Endothelial cell of umbilical vein (primary cell): ENCODE measurements around the gene RFLNA. TPM values are rescaled to one million over a fixed set of nuclear protein-coding genes. Genes with fewer than 3 reads are reported as not detected.

Experiments used
- BruUV-seq: library from RNA; stranded (reverse); fragments of 400-500 nt; replicated peaks from 2 replicates; lab custom pipeline; 2021; lab: Mats Ljungman, UMichigan
- CTCF ChIA-PET: fragments of 300-600, 350-600 bp; sonication (Branson Sonifier 250); formaldehyde crosslinking; loops from one replicate; lab custom pipeline; 2021; ENCODE audit warnings: antibody characterized with exemption, inconsistent platforms; lab: Charles Lee
- POLR2A ChIA-PET: fragments of 300-600, 350-600 bp; sonication (Branson Sonifier 250); formaldehyde crosslinking; loops from one replicate; lab custom pipeline; 2021; ENCODE audit warnings: antibody characterized with exemption, inconsistent platforms; lab: Charles Lee
- DNase-seq: peaks from one replicate; pipeline ENCODE4 v3.0.0-alpha.2; 2011; ENCODE audit warnings: low read depth, low spot score
- FAIRE-seq: peaks from 2 replicates; lab custom pipeline; 2011; peaks lifted over from hg19 to GRCh38; lab: Jason Lieb, UNC
- H2AFZ ChIP-seq: 2 replicates; pipeline ENCODE4 v1.6.0; 2012; ENCODE audit warnings: low read depth, low read length, control low read depth, inconsistent platforms
- H3K27ac ChIP-seq: 2 replicates; pipeline ENCODE4 v1.5.1; 2011; ENCODE audit warnings: low read depth, mild to moderate bottlenecking, control low read depth, low read length, moderate library complexity; ENCODE audit not compliant: insufficient read depth
- H3K27me3 ChIP-seq, 2 experiments: 2 replicates each; pipeline versions ENCODE4 v1.6.0 to v1.6.1; 2011; ENCODE audit warnings: low read length in 2 of 2, mixed read lengths in 1 of 2; ENCODE audit not compliant: control insufficient read depth in 2 of 2, insufficient read depth in 2 of 2
- H3K36me3 ChIP-seq, 2 experiments: 2 replicates in 1 of 2; 3 replicates in 1 of 2; pipeline ENCODE4 v1.5.1; 2011; ENCODE audit warnings: low read length in 2 of 2, mild to moderate bottlenecking in 1 of 2, moderate library complexity in 1 of 2; ENCODE audit not compliant: control insufficient read depth in 2 of 2, insufficient read depth in 2 of 2; ENCODE audit errors: extremely low read depth in 1 of 2
- H3K4me1 ChIP-seq: 3 replicates; pipeline ENCODE4 v1.5.1; 2011; ENCODE audit warnings: mild to moderate bottlenecking, low read length; ENCODE audit not compliant: control insufficient read depth, insufficient read depth; ENCODE audit errors: extremely low read depth
- H3K4me2 ChIP-seq: 2 replicates; pipeline ENCODE4 v1.6.1; 2011; ENCODE audit warnings: low read length, control low read depth, mixed read lengths; ENCODE audit not compliant: insufficient read depth
- H3K4me3 ChIP-seq, 3 experiments: fragments of 200-600 bp in 1 of 3; sonication (generic), shearing (Covaris generic) in 1 of 3; replicated peaks in 1 of 3; 2 replicates each; pipeline ENCODE4 v1.5.1; 2011 to 2016; ENCODE audit warnings: control low read depth in 3 of 3, low read length in 3 of 3, mild to moderate bottlenecking in 2 of 3, inconsistent platforms in 1 of 3, low read depth in 1 of 3, moderate library complexity in 1 of 3; ENCODE audit not compliant: insufficient read depth in 1 of 3
- H3K79me2 ChIP-seq: 2 replicates; pipeline ENCODE4 v1.6.0; 2012; ENCODE audit warnings: low read length, inconsistent platforms; ENCODE audit not compliant: control insufficient read depth, insufficient read depth
- H3K9ac ChIP-seq: replicated peaks from 2 replicates; pipeline ENCODE3; 2011; ENCODE audit warnings: low read length, control low read depth; ENCODE audit not compliant: insufficient read depth; ENCODE audit errors: extremely low read depth
- H3K9me1 ChIP-seq: replicated peaks from 3 replicates; pipeline ENCODE4 v1.6.0; 2011; ENCODE audit warnings: mild to moderate bottlenecking, low read length; ENCODE audit not compliant: control insufficient read depth, insufficient read depth; ENCODE audit errors: extremely low read depth
- H3K9me3 ChIP-seq: replicated peaks from 2 replicates; pipeline ENCODE4 v1.5.1; 2012; ENCODE audit warnings: low read length, inconsistent platforms; ENCODE audit not compliant: control insufficient read depth, insufficient read depth
- H4K20me1 ChIP-seq: replicated peaks from 2 replicates; pipeline ENCODE3; 2011; ENCODE audit warnings: mild to moderate bottlenecking, low read length; ENCODE audit not compliant: control insufficient read depth, insufficient read depth; ENCODE audit errors: extremely low read depth
- CTCF ChIP-seq, 2 donors: IDR thresholded peaks; 1 replicate in 1 of 2; 2 replicates in 1 of 2; pipeline ENCODE4 v1.5.1; 2011; ENCODE audit warnings: low read length in 2 of 2, mild to moderate bottlenecking in 2 of 2, moderate library complexity in 2 of 2, control low read depth in 1 of 2, inconsistent platforms in 1 of 2, low read depth in 1 of 2; ENCODE audit not compliant: insufficient read depth in 1 of 2; ENCODE audit errors: extremely low read depth in 1 of 2
- EZH2 ChIP-seq: IDR thresholded peaks from 2 replicates; pipeline ENCODE4 v1.6.1; 2012; ENCODE audit warnings: borderline replicate concordance, low read depth, mild to moderate bottlenecking, moderate library complexity, low read length, inconsistent platforms; ENCODE audit not compliant: severe bottlenecking
- FOS ChIP-seq: IDR thresholded peaks from 2 replicates; pipeline ENCODE4 v1.6.1; 2011; ENCODE audit warnings: mild to moderate bottlenecking, low read length, moderate library complexity, borderline replicate concordance; ENCODE audit not compliant: insufficient read depth
- GATA2 ChIP-seq: IDR thresholded peaks from 2 replicates; pipeline ENCODE4 v1.7.0; 2011; ENCODE audit warnings: low read depth, mild to moderate bottlenecking, moderate library complexity, mixed read lengths, low read length; ENCODE audit not compliant: insufficient read length, insufficient read depth
- JUN ChIP-seq: IDR thresholded peaks from 2 replicates; pipeline ENCODE4 v1.6.1; 2011; ENCODE audit warnings: borderline replicate concordance, low read depth; ENCODE audit not compliant: insufficient read length, insufficient read depth
- MAX ChIP-seq: IDR thresholded peaks from 2 replicates; pipeline ENCODE4 v1.6.1; 2011; ENCODE audit not compliant: insufficient read depth, insufficient read length
- MYC ChIP-seq: IDR thresholded peaks from one replicate; pipeline ENCODE4 v1.6.1; 2011; ENCODE audit warnings: mild to moderate bottlenecking, low read depth, low read length
- POLR2A ChIP-seq: IDR thresholded peaks from 2 replicates; pipeline ENCODE4 v1.6.1; 2012; ENCODE audit warnings: low read depth, mild to moderate bottlenecking, control low read depth, low read length
- POLR2AphosphoS5 ChIP-seq: IDR thresholded peaks from 2 replicates; pipeline ENCODE4 v1.6.1; 2012; ENCODE audit warnings: low read depth, mild to moderate bottlenecking, control low read depth, low read length, moderate library complexity; ENCODE audit not compliant: insufficient read depth
- dilution Hi-C: fragments of 300-500 bp; cut with MboI; formaldehyde crosslinking; loops from one replicate; pipeline ENCODE4 v1.15.0; 2019; ENCODE audit warnings: low sequenced_read_pairs; ENCODE audit not compliant: extremely low pct_ligation_motif_present
- intact Hi-C: fragments of 100-400 bp; cut with micrococcal nuclease; formaldehyde crosslinking; loops from one replicate; pipeline ENCODE4 v1.10.0; 2022
- polyA plus RNA-seq, 4 experiments: library from polyadenylated mRNA; depleted of rRNA in 3 of 4; stranded (reverse) in 3 of 4; unstranded in 1 of 4; fragments of >200 nt; gene quantifications; 2 replicates each; pipeline versions ENCODE4 v1.2.1 to v1.2.3, GENCODE V29; 2011 to 2012; ENCODE audit warnings: missing spikeins in 1 of 4
- total RNA-seq: library from RNA; stranded (reverse); gene quantifications from 2 replicates; pipeline ENCODE4 v1.2.3, GENCODE V29; 2021

Gene RFLNA
- total and polyA plus RNA-seq, 2 donors (not counting 3 experiments of a cell fraction or from before 2014, with no cell fraction given): 19.7 to 24.5 TPM

DNA sequence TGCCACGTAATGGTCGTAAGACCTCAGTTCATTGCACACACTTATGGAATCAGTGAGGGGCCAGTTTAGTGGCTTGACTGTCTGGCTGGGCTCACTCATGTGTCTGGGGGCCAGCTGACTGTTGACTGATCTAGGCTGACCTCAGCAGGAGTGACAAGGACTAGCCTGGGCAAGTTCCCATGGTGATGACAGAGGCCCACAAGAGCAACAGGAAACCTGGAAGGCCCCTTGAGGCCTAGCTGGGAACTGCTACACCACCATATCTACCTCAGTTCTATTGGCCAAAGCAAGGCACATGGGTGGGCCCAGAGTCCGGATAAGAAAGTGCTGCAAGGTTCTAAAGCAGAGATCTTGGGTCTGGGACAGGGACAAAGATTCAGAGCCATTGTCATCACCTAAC, 21.3 kb upstream of the RFLNA start:
- TF ChIP-seq POLR2AphosphoS5 (no peak), CTCF (IDR thresholded peaks at IDR 0.05; ENCODE audit: extremely low read depth in 1 of 2, insufficient read depth in 1 of 2, low read depth in 1 of 2, low read length in 2 of 2) (peak; percentile 34 to 42)
- H3K4me3 ChIP-seq: no peak overlapping the region
- no peaks in the 10 kb centered on the region for H3K79me2 ChIP-seq
- DNase-seq (peak; percentile 65), FAIRE-seq (peak; percentile 86)
- no peaks in the 10 kb centered on the region for H3K9me1 ChIP-seq
- ChIA-PET POLR2A (no interaction called here), CTCF (interaction anchor here (0.6 to 1.5 kb wide), 6 partner anchors 10 to 242 kb away, joined by 3 to 6 read pairs (median 4); no protein-coding TSS in a partner anchor)
- no peaks in the 10 kb centered on the region for H3K36me3 ChIP-seq
- H3K4me2 ChIP-seq: no peak overlapping the region
- no peak overlapping the region for H3K27ac ChIP-seq
- H4K20me1 ChIP-seq: no peaks in the 10 kb centered on the region
- H3K9me3 ChIP-seq: no peaks in the 10 kb centered on the region
- peaks cover 0 to 2% of the 10 kb centered on the region in 2 experiments for H3K27me3 ChIP-seq
- intact Hi-C loops (no loop called here), dilution Hi-C loops (no loop called here)
- H3K4me1 ChIP-seq: no peaks in the 10 kb centered on the region
- BruUV-seq: no TSS peak
- no peak overlapping the region for H3K9ac ChIP-seq
- H2AFZ ChIP-seq: peak overlapping the region; percentile 1

DNA sequence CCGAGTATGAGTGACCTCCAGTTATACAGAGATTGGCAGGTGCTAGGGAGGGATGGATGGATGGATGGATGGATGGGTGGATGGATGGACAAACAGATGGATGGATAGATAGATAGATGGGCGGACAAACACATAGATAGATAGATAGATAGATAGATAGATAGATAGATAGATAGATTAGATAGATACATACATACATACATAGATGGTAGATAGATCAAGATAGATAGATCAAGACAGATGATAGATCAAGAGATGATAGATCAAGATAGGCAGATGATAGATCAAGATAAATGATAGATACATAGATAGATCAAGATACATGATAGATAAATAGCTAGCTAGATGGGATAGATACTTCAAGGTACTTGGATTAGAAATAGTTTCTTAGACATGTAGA, 18.6 kb upstream of the RFLNA start:
- no peaks in the 10 kb centered on the region for H4K20me1 ChIP-seq
- intact Hi-C loops (no loop called here), dilution Hi-C loops (no loop called here)
- H3K9me3 ChIP-seq: no peaks in the 10 kb centered on the region
- DNase-seq (no peak), FAIRE-seq (no peak)
- ChIA-PET CTCF (interaction anchor here (1.6 kb wide), 1 partner anchor 222 kb away, joined by 5 read pairs; no protein-coding TSS in a partner anchor), POLR2A (no interaction called here)
- BruUV-seq: no TSS peak
- no peaks in the 10 kb centered on the region for H3K4me1 ChIP-seq
- H3K27ac ChIP-seq: no peak overlapping the region
- H3K9me1 ChIP-seq: no peaks in the 10 kb centered on the region
- no peak overlapping the region for H3K4me3 ChIP-seq
- peaks cover 0 to 2% of the 10 kb centered on the region in 2 experiments for H3K27me3 ChIP-seq
- no peak overlapping the region for H2AFZ ChIP-seq
- no peaks in the 10 kb centered on the region for H3K79me2 ChIP-seq
- no peaks in the 10 kb centered on the region for H3K36me3 ChIP-seq
- no peak for TF ChIP-seq GATA2
- TF ChIP-seq MYC: no peak
- no peak for TF ChIP-seq MAX
- no peak for TF ChIP-seq POLR2A
- no peak for TF ChIP-seq JUN
- TF ChIP-seq FOS: no peak
- no peak for TF ChIP-seq POLR2AphosphoS5
- no peak for TF ChIP-seq CTCF (IDR thresholded peaks at IDR 0.05; ENCODE audit: extremely low read depth in 1 of 2, insufficient read depth in 1 of 2, low read depth in 1 of 2, low read length in 2 of 2)
- no peak for TF ChIP-seq EZH2
- no peak overlapping the region for H3K9ac ChIP-seq
- H3K4me2 ChIP-seq: no peak overlapping the region
